Activated T-cell treated with anti-CD3 and anti-CD28 coated beads for 24 hours (primary cell): Measurements from ENCODE around the gene FANCD2.
"Not testable (repeated sequence)": the region's sequence is repeated elsewhere in the genome, so short reads cannot be mapped to it uniquely, and the experiment has no call there.

ENCODE experiments used
- DNase-seq: peaks from one replicate; pipeline ENCODE4 v3.0.0-alpha.2; 2020; ENCODE audit warnings: low read depth

Gene FANCD2

DNA sequence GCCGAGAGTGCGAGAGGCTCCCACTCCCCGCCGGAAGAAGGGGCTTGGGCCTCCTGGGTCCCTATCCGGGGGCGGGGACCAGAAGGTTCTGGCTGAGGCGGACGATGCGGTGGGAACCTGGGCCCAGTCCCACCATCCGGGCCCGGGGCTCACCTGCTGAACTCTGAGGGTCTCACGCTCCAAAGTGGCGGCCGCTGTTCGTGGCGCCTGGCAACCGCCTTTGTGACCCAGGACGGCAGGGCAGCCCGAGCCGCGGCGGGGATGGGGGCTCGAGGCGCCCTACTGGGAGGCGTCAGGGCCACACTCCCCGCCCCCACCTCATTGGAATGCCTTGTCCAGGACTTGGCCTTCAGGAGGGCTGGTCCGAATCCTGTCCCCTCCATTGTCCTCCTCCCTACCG is 81.9 kb downstream of the FANCD2 start, which contains the start of gene FANCD2OS:
TSS of gene FANCD2OS (minus strand) at position 165 of the 400 bp plus-strand sequence. CDS start 3,481 bp downstream, outside the sequence.
- DNase-seq = no peak

DNA sequence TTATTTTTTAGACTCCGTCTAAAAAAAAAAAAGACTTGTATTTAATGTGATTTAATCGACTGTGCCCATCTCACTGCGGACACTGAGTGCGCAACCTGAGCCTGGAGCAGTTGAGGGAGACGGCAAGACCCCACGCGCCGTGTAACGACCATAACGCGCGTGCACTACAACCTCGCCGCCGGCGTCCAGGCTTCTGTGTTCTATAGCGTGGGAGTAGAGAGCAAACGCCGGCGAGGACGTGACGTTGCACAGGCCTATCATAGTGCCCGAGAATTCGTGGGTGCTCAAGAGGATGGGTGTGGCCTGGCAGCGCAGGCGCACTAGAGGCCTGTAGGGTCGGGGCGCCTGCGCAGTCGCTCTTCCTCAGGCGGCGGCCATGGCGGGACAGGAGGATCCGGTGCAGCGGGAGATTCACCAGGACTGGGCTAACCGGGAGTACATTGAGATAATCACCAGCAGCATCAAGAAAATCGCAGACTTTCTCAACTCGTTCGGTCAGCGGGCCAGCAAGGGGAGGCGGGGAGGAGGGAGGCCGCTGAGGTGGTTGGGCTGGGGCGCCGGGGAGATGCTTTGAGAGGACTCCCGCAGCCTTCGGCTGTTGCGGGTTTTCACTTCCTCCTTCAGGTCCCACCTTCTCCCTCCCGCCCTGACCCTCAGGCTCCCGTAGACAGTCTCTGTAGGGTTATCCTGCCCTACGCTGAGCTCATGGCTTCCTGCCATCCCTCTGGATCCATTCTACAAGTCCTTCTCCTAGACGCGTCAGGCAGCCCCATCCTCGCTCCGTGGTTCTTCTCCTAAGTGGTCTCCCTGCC is 89.3 kb downstream of the FANCD2 start, which contains the start of gene BRK1:
TSS of gene BRK1 (plus strand) at position 350 of the 812 bp plus-strand sequence. CDS start at position 377, 27 bp downstream.
- DNase-seq = peak; percentile 92

DNA sequence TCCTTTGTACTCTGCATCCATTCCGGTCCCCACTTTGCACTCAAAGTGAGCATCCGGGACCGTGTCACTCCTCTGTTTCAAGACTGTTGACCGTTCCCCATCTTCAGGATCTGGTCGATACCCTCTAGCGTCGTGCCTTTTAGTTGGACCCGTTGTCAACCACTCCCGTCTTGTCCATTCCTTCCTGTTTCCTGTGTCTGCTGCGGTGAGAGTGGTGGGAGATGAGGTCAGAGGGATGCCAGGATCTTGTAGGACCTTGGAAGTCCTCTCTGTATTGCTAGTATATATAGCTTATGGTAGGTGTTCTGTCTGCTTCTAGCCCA is 89.9 kb downstream of the FANCD2 start:
- peak; percentile 11 for DNase-seq

DNA sequence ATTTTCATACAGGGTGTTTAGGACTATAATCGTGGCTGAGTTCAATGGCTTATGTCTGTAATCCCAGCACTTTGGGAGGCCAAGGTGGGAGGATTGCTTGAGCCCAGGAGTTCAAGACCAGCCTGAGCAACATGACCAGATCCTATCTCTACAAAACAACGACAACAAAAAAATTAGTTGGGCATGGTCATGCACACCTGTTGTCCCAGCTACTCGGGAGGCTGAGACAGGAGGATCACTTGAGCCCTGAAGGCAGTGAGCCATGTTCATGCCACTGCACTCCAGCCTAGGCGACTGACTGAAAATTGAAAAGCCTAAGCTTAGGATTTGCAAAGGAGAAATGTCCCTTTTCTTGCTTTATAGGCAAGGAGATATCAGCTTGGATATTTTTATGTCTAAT is 90.7 kb downstream of the FANCD2 start:
- DNase-seq = no peak

DNA sequence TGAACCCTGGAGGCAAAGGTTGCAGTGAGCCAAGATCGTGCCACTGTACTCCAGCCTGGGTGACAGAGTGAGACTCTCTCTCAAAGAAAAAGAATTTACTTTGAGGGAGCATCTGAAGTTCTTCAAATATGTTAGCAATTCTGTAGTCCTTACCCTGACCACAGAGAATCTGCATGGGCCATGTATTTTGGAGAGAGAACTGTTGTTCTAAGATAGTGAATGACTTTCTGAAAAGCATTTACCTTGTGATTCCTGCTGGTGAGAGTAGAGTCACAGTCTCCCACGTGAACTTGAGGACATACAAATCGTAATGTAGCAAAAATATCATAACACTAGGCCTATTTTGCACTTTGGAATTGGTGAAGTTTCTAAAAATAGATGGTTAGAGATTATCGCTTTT is 93.1 kb downstream of the FANCD2 start:
- no peak for DNase-seq

DNA sequence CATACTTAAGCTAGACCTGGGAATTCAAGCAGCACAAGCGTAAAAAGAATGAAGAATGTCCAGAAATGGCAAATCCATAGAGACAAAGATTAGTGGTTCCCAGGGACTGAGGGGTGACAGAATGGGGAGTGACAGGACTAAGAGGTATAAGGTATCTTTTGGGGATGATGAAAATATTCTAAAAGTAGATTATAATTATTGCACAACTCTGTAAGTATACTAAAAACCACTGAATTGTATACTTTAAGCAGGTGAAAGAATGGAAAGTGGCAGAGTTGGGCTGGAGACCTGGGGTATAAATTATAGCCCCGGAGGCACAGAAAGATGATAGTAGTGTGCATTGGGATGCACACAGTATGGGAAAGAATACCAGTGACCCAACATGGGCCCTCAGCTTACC is 94.8 kb downstream of the FANCD2 start:
- DNase-seq = no peak

DNA sequence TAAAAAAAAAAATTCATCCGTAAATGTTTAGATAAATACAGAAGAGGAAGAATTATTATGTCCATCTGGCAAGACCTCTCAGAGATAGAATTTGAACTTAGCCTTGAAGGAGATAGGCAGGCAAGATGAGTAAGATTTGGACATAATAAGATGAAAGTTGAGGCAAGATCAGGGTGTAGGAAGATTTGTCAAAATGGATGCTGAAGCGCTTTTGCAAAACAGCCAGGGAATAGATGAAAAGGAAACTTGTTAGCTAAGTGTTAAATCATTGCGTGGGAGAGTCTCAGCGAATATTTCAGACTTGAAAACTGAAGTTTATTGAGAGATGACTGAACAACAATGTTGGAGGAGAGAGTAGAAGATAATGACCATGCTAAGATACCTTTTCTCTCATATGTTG is 96.5 kb downstream of the FANCD2 start:
- no peak for DNase-seq

DNA sequence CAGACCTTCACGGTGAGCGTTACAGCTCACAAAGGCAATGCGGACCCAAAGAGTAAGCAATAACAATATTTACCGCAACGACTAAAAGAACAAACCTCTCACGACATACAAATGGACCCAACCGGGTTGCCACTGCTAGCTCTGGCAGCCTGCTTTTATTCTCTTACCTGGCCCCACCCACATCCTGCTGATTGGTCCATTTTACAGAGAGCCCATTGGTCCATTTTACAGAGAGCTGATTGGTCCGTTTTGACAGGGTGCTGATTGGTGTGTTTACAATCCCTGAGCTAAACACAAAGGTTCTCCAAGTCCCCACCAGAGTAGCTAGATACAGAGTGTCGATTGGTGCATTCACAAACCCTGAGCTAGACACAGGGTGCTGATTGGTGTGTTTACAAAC is 109.6 kb downstream of the FANCD2 start:
- not testable (repeated sequence) for DNase-seq

DNA sequence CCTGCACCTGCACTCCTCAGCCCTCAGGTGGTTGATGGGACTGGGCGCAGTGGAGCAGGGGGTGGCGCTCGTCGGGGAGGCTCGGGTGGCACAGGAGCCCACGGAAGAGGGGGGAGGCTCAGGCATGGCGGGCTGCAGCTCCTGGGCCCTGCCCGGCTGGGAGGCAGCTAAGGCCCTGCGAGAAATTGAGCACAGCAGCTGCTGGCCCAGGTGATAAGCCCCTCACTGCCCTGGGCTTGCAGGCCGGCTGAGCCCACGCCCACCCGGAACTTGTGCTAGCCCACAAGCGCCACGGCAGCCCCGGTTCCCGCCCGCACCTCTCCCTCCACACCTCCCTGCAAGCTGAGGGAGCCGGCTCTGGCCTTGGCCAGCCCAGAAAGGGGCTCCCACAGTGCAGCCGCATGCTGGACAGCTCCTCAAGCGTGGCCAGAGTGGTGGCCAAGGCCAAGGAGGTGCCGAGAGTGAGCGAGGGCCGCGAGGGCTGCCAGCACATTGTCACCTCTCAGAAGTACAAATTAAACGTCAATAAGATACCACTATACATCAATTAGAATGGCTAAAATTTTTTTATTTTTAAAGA is 110.3 kb downstream of the FANCD2 start:
- DNase-seq = no peak

DNA sequence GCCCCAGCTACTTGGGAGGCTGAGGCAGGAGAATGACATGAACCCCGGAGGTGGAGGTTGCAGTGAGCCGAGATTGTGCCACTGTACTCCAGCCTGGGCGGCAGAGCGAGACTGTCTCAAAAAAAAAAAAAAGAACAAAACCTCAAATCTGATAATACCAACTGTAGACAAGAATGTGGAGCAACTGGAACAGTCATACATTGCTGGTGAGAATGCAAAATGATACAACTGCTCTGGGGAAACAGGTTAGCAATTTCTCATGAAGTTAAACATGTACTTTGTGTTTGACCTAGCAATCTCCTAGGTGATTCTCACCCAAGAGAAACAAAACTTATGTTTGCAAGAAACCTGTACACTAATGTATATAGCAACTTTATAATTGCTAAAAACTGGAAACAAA is 110.9 kb downstream of the FANCD2 start:
- DNase-seq = no peak

DNA sequence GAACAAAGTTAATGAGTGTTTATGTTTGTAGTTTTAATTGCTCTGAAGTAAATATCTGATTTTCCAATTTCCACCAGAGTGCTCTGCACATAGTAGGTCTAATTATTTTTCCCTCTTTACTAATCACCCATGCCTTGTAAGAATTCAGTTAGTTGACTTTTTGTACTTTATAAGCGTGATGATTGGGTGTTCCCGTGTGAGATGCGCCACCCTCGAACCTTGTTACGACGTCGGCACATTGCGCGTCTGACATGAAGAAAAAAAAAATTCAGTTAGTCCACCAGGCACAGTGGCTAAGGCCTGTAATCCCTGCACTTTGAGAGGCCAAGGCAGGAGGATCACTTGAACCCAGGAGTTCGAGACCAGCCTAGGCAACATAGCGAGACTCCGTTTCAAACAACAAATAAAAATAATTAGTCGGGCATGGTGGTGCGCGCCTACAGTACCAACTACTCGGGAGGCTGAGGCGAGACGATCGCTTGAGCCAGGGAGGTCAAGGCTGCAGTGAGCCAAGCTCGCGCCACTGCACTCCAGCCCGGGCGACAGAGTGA is 114.8 kb downstream of the FANCD2 start:
- DNase-seq = no peak

DNA sequence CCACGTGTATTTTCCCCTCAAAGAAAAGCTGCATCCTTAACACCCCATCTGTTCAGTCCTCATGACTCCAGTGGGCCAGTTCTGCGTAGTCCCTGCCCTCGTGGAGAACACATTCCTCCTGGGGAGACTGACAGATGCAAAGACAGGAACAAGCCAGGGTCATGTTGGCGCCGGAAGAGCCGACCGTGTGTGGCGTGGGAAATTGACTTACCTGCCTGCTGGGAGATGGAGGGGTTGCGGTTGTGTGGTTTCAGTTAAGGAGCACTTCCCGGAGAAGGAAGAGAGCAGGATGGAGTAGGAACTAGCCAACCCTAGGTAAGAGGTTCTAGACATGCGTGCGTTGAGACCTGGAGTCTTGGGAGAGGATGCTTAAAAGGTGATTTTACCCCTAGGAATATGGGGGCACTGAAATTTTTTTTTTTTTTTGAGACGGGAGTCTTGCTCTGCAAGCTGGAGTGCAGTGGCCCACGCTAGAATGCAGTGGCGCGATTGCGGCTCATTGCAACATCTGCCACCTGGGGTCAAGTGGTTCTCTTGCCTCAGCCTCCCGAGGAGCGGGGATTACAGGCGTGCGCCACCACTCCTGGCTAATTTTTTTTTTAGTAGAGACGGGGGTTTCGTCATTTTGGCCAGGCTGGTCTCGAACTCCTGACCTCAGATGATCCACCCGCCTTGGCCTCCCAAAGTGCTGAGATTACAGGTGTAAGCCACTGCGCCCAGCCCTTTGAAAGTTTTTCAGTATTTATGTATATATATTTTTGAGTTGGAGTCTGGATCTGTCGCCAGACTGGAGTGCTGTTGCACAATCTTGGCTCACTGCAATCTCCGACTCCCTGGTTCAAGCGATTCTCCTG is 116.7 kb downstream of the FANCD2 start:
- no peak for DNase-seq

DNA sequence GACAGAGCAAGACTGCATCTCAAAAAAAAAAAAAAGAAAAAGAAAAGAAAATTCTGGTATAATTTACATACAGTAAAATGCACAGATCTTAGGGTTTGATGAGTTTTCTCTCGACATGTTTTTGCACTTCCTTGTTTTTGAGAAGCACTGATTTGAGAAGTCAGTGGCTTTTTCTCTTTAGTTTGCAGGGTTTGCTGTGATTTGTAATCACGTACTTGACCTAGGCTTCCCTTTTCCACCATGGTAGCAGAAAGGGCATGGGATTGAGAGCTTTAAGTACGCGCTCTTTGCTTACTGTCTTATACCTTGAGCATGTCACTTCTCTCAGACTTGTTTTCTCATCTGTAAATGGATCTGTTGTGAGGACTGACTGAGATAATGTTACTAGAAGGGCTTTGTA is 119.4 kb downstream of the FANCD2 start:
- DNase-seq = no peak

DNA sequence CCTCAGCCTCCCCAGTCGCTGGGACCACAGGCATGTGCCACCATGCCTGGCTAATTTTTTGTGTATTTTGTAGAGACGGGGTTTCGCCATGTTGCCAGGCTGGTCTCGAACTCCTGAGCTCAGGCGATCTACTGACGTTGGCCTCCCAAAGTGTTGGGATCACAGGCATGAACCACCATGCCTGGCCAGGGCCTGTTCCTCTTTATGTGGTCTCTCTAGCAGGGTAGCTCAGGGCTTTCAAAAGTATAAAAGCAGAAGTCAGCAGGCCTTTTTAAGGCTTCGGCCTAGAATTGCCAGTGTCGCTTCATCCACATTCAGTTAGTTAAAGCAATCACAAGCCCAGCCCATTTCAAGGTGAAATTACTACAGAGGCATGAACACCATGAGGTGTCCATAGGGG is 123.0 kb downstream of the FANCD2 start:
- no peak for DNase-seq

DNA sequence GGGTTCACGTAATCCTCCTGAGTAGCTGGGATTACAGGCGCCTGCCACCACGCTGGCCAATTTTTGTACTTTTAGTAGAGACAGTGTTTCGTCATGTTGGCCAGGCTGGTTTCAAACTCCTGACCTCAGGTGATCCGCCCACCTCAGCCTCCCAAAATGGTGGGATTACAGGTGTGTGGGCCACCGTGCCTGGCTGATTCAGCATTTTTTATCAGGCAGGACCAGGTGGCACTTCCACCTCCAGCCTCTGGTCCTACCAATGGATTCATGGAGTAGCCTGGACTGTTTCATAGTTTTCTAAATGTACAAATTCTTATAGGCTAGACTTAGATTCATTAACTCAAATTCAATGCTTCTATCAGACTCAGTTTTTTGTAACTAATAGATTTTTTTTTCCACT is 124.8 kb downstream of the FANCD2 start:
- DNase-seq = no peak
